Brain pericyte (primary cell): ENCODE results near the gene PROP1.
"Not testable (repeated sequence)": the region's sequence is repeated elsewhere in the genome, so short reads cannot be mapped to it uniquely, and the experiment has no call there.

Experiments
- DNase-seq: peaks from one replicate; pipeline ENCODE4 v3.0.0-alpha.2; 2012; ENCODE audit warnings: low read depth, low spot score

Gene PROP1

DNA sequence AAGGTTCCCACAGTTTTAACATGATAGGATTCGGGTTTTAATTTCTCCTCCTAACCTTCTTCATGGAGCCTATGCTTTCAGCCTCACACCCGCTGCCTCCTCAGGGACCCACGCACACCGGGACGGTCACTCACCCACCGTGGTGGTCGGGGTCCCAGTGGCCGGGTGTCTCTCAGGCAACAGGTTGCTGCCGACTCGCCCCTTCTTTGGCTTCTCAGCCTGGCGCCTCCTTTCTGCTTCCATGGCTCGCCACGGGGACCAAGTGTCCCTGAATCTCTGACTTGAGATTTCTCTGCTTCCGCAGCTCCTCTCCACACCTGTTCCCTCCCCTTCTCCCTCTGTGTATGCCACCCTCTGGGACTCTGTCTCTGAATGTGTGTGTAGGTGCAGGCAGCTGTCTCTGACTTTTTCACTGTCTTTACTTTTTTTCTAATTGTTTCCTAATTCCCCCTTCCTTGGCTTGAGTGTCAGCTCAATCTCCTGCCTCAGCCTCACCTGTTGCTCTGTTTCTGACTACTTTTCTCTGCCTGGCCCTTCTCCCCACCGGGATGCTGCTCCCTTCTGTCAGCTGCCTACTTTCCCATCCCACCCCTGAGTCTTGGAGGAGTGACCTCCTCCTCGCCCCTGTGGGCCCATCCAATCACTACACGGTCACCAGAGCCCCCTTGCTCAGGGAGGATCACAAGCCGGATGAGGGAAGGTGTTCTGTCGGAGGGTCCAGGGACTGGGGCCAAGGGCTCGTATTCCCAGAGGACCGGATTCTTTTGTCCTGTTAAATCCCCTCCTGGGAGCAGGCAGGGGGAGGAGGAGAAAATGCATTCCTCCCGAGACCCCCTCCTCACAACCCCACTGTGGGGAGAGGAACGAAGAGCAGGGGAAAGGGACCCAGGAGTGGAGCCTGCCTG is at the start of gene PROP1:
TSS of gene PROP1 (minus strand) at position 552 of the 905 bp plus-strand sequence. CDS start at position 243, 309 bp downstream.
- no peak for DNase-seq

GRCh38 chr5:178019379-178020030 is 23.5 kb upstream of the PROP1 start:
- DNase-seq = not testable (repeated sequence)

GRCh38 chr5:178012758-178013157 is 16.7 kb upstream of the PROP1 start:
- DNase-seq = not testable (repeated sequence)

DNA sequence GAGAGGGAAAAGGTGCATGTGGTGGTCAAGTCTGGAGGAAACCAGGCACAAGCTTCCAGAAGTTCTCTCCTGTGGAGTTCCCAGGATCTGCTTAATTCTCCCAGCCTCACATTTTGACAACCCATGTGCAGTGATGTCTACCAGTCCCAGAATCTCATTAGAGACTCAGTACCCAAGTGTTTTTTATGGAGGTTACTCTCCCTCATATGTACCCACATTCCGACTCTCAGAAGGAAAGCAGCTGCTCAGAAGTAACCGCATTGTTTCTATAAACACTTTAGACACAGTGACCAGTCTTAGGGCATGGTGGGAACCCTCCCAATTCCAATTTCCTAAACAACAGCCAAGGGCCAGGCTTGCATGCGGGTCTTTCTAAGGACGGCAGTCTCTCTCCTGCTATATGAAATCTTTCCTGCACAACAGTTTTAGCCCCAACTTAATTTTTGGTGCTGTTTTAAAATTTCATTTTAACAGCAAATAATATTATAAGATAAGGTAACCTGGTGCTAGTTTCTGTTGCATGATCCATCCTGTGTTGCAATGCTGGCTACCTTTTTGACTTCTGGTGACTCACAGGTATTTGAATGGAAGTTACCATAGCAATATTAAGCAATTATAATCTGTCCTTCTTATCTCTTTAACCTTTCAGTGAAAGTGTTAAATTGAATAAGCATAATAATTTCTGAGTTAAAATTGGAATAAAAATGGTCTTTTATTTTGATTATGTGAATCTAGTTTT is 15.9 kb upstream of the PROP1 start:
- DNase-seq = not testable (repeated sequence)

DNA sequence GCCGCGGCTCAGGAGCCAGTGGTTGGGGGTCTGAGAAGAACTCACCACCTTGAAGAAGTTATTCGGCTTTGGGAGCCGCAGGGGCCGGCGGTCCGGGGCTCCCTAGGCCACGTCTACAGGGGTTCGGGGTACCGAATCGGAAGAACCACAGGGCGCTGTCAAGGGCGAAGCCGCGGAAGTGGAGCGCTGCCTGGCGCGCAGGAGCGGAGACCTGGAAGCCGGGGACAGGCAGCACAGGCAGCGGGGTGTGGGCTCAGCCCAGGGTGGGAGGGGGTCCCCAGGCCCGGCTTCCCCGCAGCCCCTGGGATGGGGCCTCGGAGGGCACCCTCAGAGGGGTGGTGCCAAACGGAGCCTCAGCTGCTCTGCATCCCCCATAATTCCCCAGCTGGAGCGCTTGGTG is 11.2 kb upstream of the PROP1 start:
- not testable (repeated sequence) for DNase-seq

GRCh38 chr5:178006536-178007231 is 10.6 kb upstream of the PROP1 start:
- not testable (repeated sequence) for DNase-seq

GRCh38 chr5:178006181-178006535 is 10.1 kb upstream of the PROP1 start:
- not testable (repeated sequence) for DNase-seq

GRCh38 chr5:177997846-177998245 is 1.8 kb upstream of the PROP1 start:
- no peak for DNase-seq

DNA sequence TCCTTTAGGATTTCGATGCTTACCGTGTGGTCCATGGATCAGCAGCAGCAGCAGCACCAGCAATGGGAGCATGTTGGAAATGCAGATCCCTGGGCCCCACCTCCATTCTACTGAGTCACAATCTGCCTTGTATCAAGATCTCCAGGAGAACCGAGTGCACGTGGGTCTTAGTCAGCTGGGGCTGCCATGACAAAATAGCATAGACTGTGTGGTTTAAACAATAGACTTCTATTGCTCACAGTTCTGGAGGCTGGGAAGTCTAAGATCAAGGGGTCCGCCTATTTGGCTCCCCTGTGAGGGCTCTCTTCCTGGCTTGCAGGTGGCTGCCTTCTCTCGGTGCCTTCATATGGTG is 1.3 kb upstream of the PROP1 start:
- DNase-seq = no peak

DNA sequence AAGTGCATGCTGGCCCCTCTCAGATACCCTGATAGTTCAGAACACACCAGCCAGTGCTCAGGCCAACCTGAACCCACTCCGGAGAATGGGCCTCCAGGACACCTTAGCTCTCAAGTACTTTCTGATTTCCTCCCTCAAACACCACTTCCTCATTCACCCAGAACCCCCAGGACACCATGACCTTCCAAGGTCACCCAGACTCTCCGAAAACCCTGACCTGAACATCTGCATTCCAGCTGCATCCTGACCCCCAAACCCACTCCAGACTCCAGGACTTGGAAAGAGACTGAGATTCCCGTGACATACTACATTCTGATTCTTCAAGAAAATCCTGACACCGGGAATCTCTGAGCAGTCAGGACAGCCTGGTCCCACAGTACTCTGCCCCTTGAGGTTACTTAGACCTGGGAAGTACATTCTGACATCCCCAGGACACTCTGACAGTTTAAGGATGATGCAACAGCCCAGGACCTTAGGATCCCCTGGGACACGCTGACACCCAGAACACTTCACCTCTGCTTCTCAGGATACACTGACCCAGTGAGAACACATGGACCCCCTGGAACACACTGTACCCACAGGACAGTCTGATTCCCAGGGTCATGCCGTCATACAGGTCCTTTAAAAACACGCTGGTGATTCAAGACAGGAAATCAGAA is 747 bp upstream of the PROP1 start:
- DNase-seq = no peak

- DNase-seq = no peak
Measured at GRCh38 chr5:177994561-177995190, 1.4 kb downstream of the PROP1 start.

- no peak for DNase-seq
Measured at GRCh38 chr5:177994063-177994462, 2.0 kb downstream of the PROP1 start.

GRCh38 chr5:177992466-177992865 is 3.6 kb downstream of the PROP1 start:
- DNase-seq = no peak

DNA sequence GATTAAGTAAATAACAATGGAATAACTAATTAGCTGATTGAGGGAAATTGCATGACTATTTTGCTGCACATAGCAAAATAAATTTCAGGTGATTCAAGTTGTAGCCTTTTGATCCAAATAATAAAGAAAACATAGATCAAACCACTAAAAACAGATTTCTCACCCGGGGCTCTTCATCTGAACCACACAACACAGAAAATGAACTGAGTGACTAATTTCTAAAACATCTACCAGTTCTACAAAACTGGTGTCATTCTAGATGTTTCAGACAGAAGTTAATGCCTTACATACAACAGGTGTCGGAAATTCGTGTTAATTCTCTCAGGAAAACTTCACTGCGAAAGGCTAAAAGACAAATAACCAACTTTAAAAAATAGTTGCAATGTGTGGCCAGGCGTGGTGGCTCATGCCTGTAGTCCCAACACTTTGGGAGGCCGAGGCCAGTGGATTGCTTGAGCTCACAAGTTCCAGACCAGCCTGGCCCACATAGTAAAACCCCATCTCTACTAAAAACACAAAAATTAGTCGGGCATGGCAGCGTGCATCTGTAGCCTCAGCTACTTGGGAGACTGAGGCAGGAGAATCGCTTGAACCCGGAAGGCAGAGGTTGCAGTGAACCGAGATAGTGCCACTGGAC is 6.9 kb downstream of the PROP1 start:
- no peak for DNase-seq

GRCh38 chr5:177987326-177987725 is 8.7 kb downstream of the PROP1 start:
- DNase-seq = no peak

- no peak for DNase-seq
Measured at GRCh38 chr5:177985430-177986040, 10.5 kb downstream of the PROP1 start.

GRCh38 chr5:177984584-177985206 is 11.3 kb downstream of the PROP1 start:
- no peak for DNase-seq

DNA sequence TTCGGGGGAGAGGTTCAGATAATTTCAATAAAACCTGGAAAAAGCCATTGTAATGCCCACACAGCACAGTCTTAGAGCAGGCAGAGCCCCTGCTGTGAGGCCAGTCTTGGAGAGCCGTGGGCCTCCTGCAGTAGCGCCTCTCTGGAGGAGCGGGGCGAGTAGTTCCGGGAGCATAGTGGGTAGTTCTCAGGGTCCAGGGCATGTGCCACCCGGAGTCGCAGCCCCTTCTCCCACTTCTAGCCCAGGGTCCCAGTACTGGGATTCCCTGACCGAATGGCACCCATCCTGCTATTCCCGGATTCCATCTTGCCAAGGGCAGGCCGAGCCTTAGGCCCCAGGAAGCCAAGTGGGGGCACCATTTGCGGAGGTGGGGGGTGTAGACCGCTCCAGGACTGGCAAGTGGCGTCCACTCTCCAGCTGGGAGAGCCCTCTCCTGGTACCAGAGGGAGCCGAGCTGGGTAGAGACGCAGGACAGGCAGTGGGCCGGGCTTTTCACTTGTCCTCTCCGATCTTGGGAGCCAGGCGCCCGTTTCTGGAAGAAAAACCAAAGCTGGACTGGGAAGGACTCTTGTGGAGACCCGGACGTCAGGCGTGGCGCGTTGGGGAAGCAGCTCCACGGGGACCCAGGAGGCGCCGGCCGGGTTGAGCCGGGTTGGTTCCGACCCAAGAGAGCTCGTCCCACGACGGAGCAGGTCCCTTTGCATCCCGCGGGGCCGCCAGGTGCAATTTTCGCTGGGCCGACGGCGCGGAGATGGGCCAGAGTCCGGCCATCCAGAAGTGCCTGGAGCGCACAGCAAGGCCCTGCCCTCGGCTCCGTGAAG is 12.1 kb downstream of the PROP1 start:
- DNase-seq = no peak
